ENCODE measurements around the gene NXF2.
"Not testable (repeated sequence)": the region's sequence is repeated elsewhere in the genome, so short reads cannot be mapped to it uniquely, and the experiment has no call there.

NXF2 gene, protein sequence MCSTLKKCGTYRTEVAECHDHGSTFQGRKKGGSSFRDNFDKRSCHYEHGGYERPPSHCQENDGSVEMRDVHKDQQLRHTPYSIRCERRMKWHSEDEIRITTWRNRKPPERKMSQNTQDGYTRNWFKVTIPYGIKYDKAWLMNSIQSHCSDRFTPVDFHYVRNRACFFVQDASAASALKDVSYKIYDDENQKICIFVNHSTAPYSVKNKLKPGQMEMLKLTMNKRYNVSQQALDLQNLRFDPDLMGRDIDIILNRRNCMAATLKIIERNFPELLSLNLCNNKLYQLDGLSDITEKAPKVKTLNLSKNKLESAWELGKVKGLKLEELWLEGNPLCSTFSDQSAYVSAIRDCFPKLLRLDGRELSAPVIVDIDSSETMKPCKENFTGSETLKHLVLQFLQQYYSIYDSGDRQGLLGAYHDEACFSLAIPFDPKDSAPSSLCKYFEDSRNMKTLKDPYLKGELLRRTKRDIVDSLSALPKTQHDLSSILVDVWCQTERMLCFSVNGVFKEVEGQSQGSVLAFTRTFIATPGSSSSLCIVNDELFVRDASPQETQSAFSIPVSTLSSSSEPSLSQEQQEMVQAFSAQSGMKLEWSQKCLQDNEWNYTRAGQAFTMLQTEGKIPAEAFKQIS

DNA sequence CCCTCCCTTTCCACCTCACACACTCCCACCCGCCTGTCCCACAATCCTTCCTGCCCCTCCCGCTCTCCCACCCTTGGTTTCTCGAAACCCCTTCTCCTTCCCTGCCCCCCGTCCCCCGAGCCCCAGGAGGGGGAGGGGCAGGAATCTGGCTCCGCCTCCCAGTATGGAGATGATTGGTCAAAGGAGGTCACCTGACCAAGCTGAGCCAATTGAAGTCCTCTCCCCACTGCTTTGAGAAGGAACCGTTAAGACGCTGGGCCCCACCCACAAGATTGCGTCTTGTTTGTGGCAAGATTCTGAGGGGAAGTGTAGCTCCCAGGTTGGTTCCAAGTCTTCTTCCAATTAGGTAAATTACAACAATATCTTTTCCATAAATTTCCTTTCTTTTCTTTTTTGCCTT, at the start of gene NXF2:
Gene NXF2, plus strand, starts transcription at position 275 of the 400 bp plus-strand sequence. CDS start 59,912 bp downstream, outside the sequence.
- DNase-seq: not testable (repeated sequence)

DNA sequence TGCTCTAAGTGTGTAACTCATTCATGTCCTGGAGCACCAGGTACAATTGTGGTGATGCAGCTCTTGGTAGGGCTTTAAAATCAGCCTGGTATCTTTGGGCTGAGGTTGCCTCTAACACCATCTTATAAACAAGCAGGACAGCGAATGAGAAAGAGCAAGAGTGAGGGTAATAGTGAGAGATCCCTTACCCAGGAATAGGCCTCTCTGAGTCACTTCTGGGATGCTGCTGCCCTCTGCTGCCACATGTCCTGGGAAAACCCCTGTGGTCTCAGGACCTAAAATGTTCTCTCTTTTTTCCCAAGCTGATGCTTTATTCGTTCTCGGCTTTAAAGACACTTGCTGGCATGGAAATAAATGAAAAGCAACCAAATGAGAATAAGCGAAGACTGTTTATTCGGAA, 39.0 kb upstream of the NXF2 start:
- DNase-seq: not testable (repeated sequence)

DNA sequence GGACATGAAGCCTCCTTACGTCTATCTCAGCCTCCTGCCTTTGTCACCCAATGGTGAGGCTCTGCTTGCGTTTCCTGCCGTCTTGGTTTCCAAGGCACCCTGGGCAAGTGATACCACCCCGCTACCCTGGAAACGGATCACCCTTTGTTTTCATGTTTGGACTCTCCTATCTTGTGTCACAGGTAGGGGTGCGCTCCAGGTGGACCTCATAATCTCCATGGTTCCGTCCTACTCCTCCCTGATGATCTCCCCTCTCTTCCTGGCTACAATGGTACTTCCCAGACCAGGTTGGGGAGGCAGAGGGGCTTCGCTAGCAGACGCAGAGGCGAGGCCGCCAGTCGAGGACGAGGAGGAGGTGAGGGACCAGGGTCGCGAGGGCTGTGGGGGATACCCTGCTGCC, 32.0 kb upstream of the NXF2 start, which contains the start of gene TCP11X1:
Gene TCP11X1, plus strand, starts transcription at position 316 of the 400 bp plus-strand sequence.
- DNase-seq: not testable (repeated sequence)

DNA sequence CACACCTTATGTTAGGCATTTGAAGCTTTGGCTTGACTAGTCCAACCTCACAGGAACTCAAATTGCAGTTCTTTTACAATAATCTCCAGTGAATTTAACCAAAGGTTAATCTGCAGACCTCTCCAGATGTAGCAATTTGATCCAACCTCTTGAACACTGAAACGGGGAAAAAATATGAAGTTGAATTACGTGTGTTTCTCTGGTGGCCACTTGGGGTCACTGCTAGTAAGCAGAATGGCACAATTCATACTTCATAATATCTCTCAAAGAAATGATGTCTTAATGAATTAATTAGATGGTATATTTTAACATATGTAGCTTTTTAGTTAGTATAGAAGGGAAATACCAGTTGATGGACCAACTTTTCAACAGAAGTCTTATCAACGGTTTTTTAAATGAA, 30.5 kb upstream of the NXF2 start:
- DNase-seq: not testable (repeated sequence)

DNA sequence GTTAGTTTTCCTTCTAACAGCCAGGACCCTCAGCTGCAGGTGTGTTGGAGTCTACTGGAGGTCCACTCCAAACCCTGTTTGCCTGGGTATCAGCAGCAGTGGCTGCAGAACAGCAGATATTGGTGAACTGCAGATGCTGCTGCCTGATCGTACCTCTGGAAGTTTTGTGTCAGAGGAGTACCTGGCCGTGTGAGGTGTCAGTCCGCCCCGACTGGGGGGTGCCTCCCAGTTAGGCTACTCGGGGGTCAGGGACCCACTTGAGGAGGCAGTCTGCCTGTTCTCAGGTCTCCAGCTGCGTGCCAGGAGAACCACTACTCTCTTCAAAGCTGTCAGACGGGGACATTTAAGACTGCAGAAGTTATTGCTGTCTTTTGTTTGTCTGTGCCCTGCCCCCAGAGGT, 11.3 kb upstream of the NXF2 start:
- DNase-seq: not testable (repeated sequence)

DNA sequence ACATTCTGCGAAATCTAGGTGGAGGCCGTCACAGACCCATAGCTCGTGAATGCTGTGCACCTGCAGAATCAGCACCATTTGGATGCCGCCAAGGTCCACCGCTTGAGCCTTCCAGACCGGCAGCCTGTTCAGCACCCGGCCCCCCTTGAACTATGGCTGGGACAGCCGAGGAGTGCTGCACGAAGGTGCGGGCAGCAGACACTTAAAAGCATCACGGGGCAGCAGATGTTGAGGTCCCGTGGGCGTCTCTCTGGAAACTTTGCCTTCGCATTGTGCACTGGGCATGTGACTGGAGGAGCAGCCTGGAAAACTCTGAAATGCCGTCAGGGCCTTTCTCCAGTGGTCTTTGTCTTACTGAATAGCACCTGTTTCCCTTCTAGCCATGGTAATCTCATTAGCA, 6.7 kb upstream of the NXF2 start:
- DNase-seq: not testable (repeated sequence)

DNA sequence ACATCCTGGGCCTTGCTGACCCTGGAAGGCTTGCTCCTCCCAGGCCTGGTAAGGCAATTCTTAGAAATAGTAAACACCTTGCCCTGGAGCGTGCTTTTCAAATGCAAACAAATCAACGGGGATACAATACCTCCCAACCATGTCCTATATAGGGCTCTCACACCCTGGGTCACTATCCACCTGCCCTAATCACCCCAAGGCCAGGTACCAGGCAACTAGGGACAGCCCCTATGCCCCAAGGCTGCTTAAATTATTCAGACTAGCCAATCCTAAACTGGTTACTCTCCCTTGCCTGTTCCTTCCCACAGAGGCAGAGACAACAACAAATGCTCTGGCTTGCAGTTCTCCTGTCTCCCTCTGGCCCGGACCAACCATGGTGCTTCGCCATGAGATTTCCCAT, 25.3 kb downstream of the NXF2 start:
- not testable (repeated sequence) for DNase-seq

DNA sequence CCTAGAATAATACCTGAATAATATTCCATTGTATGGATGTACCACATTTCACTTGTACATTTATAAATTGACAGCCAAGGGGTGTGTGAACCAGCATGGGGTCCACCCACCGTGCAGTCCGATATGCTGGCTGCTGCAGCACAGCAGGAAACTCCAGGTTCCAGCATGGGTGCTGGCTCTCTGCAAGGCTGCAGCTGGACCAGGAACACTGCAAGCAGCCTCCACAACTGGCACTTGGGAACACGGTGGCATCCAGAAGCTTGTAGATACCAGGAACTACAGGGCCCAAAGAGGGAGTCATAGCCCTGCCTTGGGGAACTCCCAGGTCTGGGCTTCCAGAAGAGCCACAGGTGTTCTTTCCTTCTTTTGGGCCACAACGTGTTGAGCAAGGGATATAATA, 91.2 kb downstream of the NXF2 start:
- no peak for DNase-seq

DNA sequence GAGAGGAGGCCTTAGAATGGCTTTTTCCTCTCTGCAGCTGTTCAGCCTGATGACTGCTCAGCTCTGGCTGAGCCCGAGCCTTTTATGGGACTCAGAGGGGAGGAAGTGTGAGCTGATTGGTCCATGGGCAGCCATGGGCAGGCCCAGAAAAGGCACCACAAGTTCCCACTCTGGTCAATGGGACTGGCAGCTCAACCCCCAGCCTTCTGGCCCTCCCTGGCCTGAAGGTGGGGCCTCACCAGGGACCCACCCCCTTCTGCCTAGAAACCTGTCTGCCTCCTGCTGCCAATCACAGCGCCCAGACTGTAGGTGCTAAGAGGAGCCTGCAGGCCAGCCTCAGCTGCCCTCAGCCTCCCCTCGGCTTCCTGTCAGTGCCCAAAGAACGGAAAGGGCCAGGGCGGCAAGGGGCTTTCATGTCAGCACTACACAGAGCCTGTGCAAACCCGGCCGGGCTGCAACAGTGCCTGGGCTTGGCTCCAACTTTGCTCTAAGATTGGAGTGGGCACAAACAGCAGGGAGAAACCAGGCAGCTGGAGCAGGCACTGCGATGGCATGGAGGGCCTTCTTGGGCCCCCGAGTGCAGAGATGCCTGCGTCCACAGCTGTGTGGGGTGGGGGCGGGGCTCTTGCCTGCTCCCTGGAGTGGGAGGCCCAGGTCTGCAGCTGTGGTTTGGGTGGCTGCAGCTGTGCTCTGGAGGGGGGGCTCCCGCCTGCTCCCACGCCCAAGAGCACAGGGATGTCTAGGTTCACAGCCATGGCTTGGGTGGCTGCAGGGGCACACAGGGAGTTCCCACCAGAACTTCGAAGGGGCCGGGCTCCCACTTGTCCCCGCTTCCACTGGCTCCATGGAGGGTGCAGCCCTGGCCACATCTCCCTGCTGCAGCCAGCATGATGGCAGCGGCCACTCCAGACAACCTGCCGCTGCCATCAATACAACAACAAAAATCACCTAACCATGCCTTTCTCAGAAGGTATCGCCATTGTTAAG, 92.6 kb downstream of the NXF2 start:
- DNase-seq: no peak

DNA sequence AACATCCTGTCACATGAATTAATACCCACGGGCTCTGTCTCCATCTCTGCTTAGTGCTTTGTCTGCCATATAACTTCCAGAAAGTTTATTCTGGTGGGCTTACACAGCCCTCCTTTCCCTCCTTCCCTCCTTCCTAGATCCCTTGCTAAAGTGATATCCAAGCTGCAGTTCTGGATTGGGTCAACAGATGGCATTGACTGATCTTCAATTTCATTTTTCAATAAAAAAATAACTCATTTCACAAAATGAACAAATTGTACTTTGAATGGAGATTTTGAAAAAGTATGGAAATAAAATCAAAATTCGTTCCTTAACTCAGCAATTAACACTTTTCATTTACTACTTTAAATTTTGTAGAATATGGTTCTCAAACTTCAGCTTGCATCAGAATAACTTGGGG, 94.9 kb downstream of the NXF2 start:
- no peak for DNase-seq

DNA sequence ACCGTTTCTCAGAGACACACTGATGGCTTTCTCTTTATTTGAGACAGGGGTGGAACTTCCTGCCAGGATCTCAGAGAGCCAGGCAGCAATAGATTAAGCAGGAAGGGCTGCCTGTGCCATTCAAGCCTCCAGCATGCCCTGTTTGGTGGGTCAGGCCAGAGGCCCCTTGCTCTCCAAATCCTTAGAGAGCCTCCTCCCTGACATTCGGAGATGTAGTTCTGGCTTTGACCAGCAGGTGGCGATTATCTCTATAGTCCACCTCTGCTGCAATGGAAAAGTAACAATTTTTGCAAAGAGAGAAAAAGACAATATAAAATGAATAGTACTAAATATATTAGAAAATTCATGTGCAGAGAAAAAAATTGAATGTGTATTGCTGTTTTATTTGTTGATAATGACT, 98.9 kb downstream of the NXF2 start:
- DNase-seq: no peak
